ENCODE measurements around the gene PSORS1C2.

PSORS1C2 gene

GRCh38 chr6:31107052-31107451 is 31.8 kb downstream of the PSORS1C2 start:
- DNase-seq (ENCODE audit: extremely low read depth, low read depth) = no peak
- TF ChIP-seq CTCF (IDR thresholded peaks at IDR 0.05; ENCODE audit: low read depth, low read length) = no peak

- no peak for DNase-seq (ENCODE audit: extremely low read depth, low read depth)
- no peak for TF ChIP-seq CTCF (IDR thresholded peaks at IDR 0.05; ENCODE audit: low read depth, low read length)
These were observed 35.7 kb downstream of the PSORS1C2 start for GRCh38 chr6:31103136-31103535.

GRCh38 chr6:31098449-31098938 is 40.4 kb downstream of the PSORS1C2 start:
- no peak for TF ChIP-seq CTCF (IDR thresholded peaks at IDR 0.05; ENCODE audit: low read depth, low read length)
- no peak for DNase-seq (ENCODE audit: extremely low read depth, low read depth)

DNA sequence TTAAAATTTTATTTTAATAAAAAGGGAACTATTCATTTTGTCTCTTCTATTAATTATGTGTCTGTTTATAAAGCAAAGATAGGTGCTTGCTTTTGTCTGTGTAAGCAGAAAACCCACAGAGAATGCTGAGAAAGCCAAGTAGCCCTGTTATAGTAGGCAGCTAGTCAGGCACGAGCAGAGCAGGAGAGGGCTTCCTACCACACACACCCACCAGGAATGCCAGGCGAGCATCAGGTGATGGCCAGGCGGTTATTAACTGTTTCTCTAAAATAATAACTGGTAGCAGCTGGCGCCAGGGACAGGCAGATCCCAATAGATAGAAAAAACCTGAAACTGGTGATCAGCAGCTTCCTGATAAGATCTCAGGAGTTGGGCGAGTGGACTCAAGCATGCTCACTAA is 42.2 kb downstream of the PSORS1C2 start:
- no peak for TF ChIP-seq CTCF (IDR thresholded peaks at IDR 0.05; ENCODE audit: low read depth, low read length)
- no peak for DNase-seq (ENCODE audit: extremely low read depth, low read depth)

DNA sequence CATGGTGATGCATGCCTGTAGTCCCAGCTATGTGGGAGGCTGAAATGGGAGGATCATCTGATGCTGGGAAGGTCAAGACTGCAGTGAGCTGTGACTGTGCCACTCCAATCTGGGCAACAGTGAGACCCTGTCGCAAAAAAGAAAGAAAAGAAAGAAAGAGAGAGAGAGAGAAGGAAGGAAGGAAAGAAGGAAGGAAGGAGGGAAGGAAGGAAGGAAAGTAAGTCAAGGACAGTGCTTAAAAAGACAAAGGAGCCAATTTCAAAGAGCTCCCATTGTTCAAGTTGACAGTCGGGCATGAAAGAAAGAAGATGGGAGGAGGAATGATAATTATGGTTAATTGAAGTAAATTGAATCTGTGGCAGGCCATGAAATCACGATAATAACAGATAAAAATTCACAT is 42.7 kb downstream of the PSORS1C2 start:
- no peak for DNase-seq (ENCODE audit: extremely low read depth, low read depth)
- TF ChIP-seq CTCF (IDR thresholded peaks at IDR 0.05; ENCODE audit: low read depth, low read length) = no peak

GRCh38 chr6:31094389-31094881 is 44.4 kb downstream of the PSORS1C2 start:
- DNase-seq (ENCODE audit: extremely low read depth, low read depth) = no peak
- no peak for TF ChIP-seq CTCF (IDR thresholded peaks at IDR 0.05; ENCODE audit: low read depth, low read length)

DNA sequence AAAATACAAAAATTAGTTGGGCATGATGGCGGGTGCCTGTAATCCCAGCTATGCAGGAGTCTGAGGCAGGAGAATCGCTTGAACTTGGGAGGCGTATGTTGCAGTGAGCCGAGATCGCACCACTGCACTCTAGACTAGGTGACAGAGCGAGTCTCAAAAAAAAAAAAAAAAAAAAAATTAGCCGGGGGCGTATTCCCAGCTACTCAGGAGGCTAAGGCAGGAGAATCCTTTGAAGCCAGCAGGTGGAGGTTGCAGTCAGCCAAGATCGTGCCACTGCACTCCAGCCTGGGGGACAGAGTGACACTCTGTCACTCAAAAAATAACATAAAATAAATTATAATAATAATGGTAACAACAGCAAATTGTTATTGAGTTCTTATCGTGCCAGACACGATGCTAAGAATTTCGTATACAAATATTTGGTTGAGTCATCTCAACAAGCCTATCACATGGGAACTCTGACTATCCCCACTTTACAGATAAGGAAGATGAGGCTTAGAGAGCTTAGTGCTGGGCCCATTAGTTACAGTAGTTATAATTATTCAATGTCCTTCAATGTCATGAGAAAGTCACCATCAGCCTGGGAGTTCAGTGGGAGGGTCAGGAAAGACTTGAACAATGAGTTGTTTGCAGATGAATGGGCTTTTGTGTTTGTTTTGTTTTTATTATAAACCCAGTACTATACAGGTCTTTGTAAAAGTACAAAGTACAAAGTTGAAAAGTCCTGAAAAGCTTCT is 45.9 kb downstream of the PSORS1C2 start:
- no peak for DNase-seq (ENCODE audit: extremely low read depth, low read depth)
- TF ChIP-seq CTCF (IDR thresholded peaks at IDR 0.05; ENCODE audit: low read depth, low read length) = no peak

Measured in AG09319 (cell line).